A673 (cell line): ENCODE results near the gene LINC00632. TPM values are rescaled to one million over a fixed set of nuclear protein-coding genes. Genes with fewer than 3 reads are reported as not detected.

Source experiments
- BruUV-seq: library from RNA; stranded (reverse); fragments of 400-500 nt; replicated peaks from 2 replicates; lab custom pipeline; 2021; lab: Mats Ljungman, UMichigan
- CTCF ChIA-PET: fragments of 300-600 bp; sonication (Branson Sonifier 250); formaldehyde crosslinking; loops from one replicate; lab custom pipeline; 2022; ENCODE audit warnings: antibody characterized with exemption; lab: Charles Lee
- POLR2A ChIA-PET: fragments of 300-600 bp; sonication (Branson Sonifier 250); formaldehyde crosslinking; loops from one replicate; lab custom pipeline; 2022; ENCODE audit warnings: antibody characterized with exemption; ENCODE audit not compliant: low non-redundant PET; lab: Charles Lee
- DNase-seq: peaks from one replicate; pipeline ENCODE4 v3.0.0-alpha.2; 2015; ENCODE audit warnings: low spot score
- H3K27ac ChIP-seq: fragments of 200-600 bp; sonication (generic); 2 replicates; pipeline ENCODE4 v1.5.1; 2016; ENCODE audit warnings: mixed run types, low read depth, mild to moderate bottlenecking, mixed read lengths, antibody characterized with exemption, low read length; ENCODE audit not compliant: poor library complexity, severe bottlenecking
- H3K27me3 ChIP-seq: fragments of 200-600 bp; sonication (generic); replicated peaks from 2 replicates; pipeline ENCODE4 v1.6.1; 2017; ENCODE audit warnings: mixed run types, low read depth, mild to moderate bottlenecking, mixed read lengths, antibody characterized with exemption, low read length; ENCODE audit not compliant: insufficient read depth, poor library complexity
- H3K36me3 ChIP-seq: fragments of 200-600 bp; sonication (generic); 2 replicates; pipeline ENCODE4 v1.6.1; 2016; ENCODE audit warnings: mixed run types, mild to moderate bottlenecking, mixed read lengths, antibody characterized with exemption, low read length; ENCODE audit not compliant: insufficient read depth, poor library complexity, severe bottlenecking
- H3K4me1 ChIP-seq: fragments of 200-600 bp; sonication (generic); 2 replicates; pipeline ENCODE4 v1.6.1; 2017; ENCODE audit warnings: mixed run types, mild to moderate bottlenecking, mixed read lengths, antibody characterized with exemption, low read length; ENCODE audit not compliant: insufficient read depth, poor library complexity, severe bottlenecking
- H3K4me3 ChIP-seq: fragments of 200-600 bp; sonication (generic); 2 replicates; pipeline ENCODE4 v1.5.1; 2016; ENCODE audit warnings: low read depth, mixed run types, mild to moderate bottlenecking, mixed read lengths, low read length; ENCODE audit not compliant: poor library complexity, severe bottlenecking
- H3K9me3 ChIP-seq: fragments of 200-600 bp; sonication (generic); 2 replicates; pipeline ENCODE4 v1.6.1; 2016; ENCODE audit warnings: mixed run types, low read depth, mild to moderate bottlenecking, mixed read lengths, antibody characterized with exemption, low read length; ENCODE audit not compliant: poor library complexity, severe bottlenecking
- EZH2 ChIP-seq: fragments of 200-600 bp; sonication (generic); IDR thresholded peaks from 2 replicates; pipeline ENCODE4 v1.6.1; 2017; ENCODE audit warnings: borderline replicate concordance, low read depth, mild to moderate bottlenecking, mixed read lengths, antibody characterized with exemption, low read length; ENCODE audit not compliant: poor library complexity, severe bottlenecking
- intact Hi-C: fragments of 100-400 bp; cut with micrococcal nuclease; formaldehyde crosslinking; loops from one replicate; pipeline ENCODE4 v1.10.0; 2022; ENCODE audit not compliant: unreplicated experiment
- total RNA-seq: library from RNA; stranded (reverse); gene quantifications from 2 replicates; pipeline ENCODE4 v1.2.3, GENCODE V29; 2021
- TF ChIP-seq, protein P1 (sequence below): fragments of 300-800, 200-600 bp; sonication (generic); conservative IDR thresholded peaks from 2 replicates; pipeline ENCODE4 v1.5.1; 2017; ENCODE audit warnings: low read depth, mild to moderate bottlenecking, antibody characterized with exemption, low read length, moderate library complexity, mixed read lengths

The LINC00632 gene
- total RNA-seq, 1 experiment from 2014 or later: 7.5 TPM

DNA sequence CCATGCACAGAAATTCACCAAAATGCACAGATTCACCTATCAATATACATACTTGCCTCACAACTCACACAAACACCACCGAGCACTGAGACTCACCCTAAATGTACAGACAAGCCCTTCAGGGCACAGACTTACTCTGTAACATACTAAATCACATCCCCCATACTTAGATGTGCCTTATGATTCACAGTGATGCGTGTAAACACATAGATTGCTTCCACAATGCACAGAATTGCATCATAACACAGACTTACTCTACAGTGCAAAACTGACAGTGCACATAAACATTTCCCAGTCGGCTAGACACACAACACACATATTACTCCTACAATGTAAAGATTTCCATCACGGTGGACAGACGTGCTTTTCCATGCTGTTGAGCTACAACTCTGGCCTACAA is 6.2 kb downstream of the LINC00632 start:
- ChIA-PET CTCF (no interaction called here), POLR2A (no interaction called here)
- Histone ChIP-seq H3K36me3 (no peaks in the 10 kb centered on the region), H3K4me3 (no peak overlapping the region), H3K27ac (no peak overlapping the region), H3K4me1 (peaks cover 3% of the 10 kb centered on the region), H3K9me3 (no peaks in the 10 kb centered on the region), H3K27me3 (no peaks in the 10 kb centered on the region)
- intact Hi-C loops: no loop called here
- no peak for DNase-seq
- TF ChIP-seq, protein P1, sequence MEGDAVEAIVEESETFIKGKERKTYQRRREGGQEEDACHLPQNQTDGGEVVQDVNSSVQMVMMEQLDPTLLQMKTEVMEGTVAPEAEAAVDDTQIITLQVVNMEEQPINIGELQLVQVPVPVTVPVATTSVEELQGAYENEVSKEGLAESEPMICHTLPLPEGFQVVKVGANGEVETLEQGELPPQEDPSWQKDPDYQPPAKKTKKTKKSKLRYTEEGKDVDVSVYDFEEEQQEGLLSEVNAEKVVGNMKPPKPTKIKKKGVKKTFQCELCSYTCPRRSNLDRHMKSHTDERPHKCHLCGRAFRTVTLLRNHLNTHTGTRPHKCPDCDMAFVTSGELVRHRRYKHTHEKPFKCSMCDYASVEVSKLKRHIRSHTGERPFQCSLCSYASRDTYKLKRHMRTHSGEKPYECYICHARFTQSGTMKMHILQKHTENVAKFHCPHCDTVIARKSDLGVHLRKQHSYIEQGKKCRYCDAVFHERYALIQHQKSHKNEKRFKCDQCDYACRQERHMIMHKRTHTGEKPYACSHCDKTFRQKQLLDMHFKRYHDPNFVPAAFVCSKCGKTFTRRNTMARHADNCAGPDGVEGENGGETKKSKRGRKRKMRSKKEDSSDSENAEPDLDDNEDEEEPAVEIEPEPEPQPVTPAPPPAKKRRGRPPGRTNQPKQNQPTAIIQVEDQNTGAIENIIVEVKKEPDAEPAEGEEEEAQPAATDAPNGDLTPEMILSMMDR: no peak
- no peak for TF ChIP-seq EZH2
- no TSS peak for BruUV-seq

DNA sequence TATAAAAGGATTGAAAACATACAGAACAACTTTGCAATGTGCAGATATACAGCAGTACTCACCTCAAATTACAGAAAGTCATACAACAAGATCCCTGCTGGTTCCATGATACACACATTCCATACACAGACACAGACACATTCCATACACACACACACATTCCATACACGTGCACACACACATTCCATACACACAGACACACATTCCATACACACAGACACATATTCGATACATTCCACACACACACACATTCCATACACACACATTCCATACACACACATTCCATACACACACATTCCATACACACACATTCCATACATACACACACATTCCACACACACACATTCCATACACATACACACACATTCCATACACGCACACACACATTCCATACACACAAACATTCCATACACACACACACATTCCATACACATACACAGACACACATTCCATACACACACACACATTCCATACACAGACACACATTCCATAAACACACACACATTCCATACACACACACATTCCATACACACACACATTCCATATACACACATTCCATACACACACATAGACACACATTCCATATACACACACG is 13.7 kb downstream of the LINC00632 start:
- no peaks in the 10 kb centered on the region for H3K9me3 ChIP-seq
- DNase-seq: no peak
- H3K4me1 ChIP-seq: no peaks in the 10 kb centered on the region
- no TSS peak for BruUV-seq
- CTCF ChIA-PET: no interaction called here
- TF ChIP-seq, protein P1: no peak
- no peak for TF ChIP-seq EZH2
- intact Hi-C loops: no loop called here
- no peak overlapping the region for H3K4me3 ChIP-seq
- POLR2A ChIA-PET: no interaction called here
- H3K27me3 ChIP-seq: no peaks in the 10 kb centered on the region
- H3K36me3 ChIP-seq: no peaks in the 10 kb centered on the region
- H3K27ac ChIP-seq: no peak overlapping the region

GRCh38 chrX:140724309-140724708 is 14.8 kb downstream of the LINC00632 start:
- POLR2A ChIA-PET: no interaction called here
- no peaks in the 10 kb centered on the region for H3K27me3 ChIP-seq
- H3K36me3 ChIP-seq: no peaks in the 10 kb centered on the region
- H3K4me3 ChIP-seq: no peak overlapping the region
- intact Hi-C loops: no loop called here
- H3K4me1 ChIP-seq: no peaks in the 10 kb centered on the region
- DNase-seq: no peak
- no peak overlapping the region for H3K27ac ChIP-seq
- no peaks in the 10 kb centered on the region for H3K9me3 ChIP-seq
- BruUV-seq: no TSS peak
- CTCF ChIA-PET: no interaction called here
- TF ChIP-seq, protein P1: no peak
- no peak for TF ChIP-seq EZH2
